Measurements from ENCODE around the gene TAF11L8.
"Not testable (repeated sequence)": the region's sequence is repeated elsewhere in the genome, so short reads cannot be mapped to it uniquely, and the experiment has no call there.

TAF11L8 gene

DNA sequence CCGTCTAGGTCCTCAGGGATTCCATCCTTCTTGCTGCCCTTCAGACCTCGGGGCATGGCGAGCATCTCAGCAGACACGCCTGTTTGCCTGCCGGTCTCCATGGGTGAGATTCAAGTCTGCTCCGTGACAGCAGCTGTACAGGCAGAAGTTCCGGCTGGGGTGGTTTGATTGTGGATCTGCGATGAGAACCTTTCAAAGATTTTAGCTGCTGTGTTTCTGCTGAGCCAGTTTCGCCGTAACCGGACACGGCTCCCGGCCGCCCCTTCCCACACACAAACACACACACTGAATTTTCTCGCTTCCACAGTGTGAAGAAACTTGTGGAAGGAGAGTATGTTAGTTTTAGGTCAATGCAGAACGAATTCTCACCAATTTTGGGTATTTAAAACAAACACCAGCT lies at the start of gene TAF11L8:
TAF11L8 (minus strand) TSS at position 101 of the 400 bp plus-strand sequence.
- DNase-seq: not testable (repeated sequence)

DNA sequence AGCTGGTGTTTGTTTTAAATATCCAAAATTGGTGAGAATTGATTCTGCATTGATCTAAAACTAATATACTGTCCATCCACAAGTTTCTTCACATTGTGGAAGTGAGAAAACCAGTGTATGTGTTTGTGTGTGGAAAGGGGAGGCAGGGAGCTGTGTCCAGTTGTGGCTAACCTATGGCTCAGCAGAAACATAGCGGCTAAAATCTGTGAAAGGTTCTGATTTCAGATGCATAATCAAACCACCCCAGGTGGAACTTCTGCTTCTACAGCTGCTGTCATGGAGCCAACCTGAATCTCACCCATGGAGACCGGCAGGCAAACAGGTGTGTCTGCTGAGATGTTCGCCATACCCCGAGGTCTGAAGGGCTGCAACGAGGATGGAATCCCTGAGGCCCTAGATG lies 43.4 kb upstream of the TAF11L8 start, which contains the start of gene TAF11L14:
TAF11L14 (plus strand) TSS at position 301 of the 400 bp plus-strand sequence.
- no peak for DNase-seq

DNA sequence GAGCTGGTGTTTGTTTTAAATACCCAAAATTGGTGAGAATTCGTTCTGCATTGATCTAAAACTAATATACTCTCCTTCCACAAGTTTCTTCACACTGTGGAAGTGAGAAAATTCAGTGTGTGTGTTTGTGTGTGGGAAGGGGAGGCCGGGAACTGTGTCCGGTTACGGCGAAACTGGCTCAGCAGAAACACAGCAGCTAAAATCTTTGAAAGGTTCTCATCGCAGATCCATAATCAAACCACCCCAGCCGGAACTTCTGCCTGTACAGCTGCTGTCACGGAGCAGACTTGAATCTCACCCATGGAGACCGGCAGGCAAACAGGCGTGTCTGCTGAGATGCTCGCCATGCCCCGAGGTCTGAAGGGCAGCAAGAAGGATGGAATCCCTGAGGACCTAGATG lies 41.0 kb upstream of the TAF11L8 start, which contains the start of gene TAF11L13:
TAF11L13 (plus strand) TSS at position 301 of the 400 bp plus-strand sequence.
- not testable (repeated sequence) for DNase-seq

DNA sequence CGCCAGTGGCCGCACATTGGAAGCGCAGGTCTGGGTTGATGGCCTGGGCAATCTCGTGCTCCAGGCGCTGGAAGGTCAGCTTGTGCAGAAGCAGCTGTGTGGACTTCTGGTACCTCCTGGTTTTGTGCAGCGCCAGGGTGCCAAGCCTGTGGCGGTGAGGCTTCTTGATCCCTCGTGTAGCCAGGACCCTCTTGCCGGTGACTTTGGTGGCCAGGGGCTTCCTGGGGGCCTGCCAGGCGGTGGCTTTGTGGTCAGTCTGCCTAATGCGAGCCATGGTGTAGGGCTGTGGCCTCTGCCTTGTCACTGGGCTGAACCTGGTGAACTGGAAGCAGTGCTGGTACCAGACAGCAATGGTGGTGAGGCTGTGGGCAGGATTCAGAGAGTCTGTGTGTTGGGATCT lies 34.9 kb upstream of the TAF11L8 start:
- no peak for DNase-seq

DNA sequence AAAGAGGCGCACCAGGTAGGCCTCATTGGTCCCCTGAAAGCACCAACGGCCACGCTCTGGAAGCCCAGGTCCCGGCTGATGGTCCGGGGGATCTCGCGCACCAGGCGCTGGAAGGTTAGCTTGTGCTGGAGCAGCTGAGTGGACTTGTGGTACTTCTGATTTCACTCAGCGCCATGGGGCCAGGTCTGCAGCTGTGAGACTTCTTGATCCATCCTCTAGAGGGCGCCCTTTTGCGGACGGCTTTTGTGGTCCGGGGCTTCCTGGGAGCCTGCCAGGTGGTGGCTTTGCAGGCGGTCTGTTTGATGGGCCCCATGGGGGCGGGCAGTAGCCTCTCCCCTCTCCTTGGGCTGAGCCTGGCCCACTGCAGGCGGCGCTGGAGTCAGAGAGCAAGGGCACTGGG lies 29.9 kb upstream of the TAF11L8 start:
- DNase-seq: no peak

DNA sequence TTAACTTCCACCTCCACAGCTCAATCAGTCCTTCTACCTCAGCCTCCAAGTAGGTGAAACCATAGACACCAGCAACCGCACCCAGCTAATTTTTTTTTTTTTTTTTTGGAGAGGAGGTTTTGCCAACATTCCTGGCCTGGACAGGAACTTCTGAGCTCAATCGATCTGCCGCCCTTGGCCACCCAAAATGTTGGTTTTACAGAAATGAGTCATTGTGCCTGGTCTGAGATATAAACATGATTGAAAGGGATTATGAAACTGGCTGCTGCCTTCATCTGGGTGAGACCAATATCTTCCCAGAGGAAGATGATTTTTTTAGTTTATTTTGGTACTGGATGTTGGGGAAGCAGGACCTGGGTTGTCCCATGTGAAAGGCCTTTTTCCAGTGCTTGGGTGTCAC lies 28.6 kb upstream of the TAF11L8 start:
- DNase-seq: no peak

DNA sequence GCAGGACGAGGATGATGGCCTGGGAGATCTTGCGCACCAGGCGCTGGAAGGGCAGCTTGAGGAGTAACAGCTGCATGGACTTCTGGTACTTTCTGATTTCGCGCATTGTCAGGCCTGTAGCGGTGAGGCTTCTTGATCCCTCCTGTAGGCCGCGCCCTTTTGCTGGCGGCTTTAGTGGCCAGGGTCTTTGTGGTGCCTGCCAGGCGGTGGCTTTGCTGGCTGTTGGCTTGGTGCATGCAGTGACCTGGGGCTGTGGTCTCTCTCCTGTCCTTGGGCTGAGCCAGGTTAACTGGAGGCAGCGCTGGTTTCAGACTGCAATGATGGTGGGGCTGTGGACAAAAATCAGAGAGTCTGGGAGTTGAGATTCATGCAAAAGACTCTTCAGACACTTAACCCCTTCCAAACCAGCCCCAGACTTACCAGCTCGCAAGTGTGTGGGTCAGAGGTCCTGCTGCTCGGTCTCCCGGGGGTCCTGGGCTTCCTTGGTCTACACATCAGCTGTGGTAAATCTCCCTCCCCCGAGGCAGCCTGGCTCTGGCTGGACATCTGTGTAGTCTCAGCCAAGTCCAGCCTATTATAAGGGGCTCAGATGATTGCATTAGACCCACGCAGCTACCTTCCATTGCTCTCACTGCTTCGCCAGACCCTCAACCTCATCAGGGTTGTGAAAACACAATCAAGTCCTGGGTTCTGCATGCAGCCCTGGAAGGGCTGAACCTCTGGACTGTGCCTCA lies 24.3 kb upstream of the TAF11L8 start:
- DNase-seq: no peak

DNA sequence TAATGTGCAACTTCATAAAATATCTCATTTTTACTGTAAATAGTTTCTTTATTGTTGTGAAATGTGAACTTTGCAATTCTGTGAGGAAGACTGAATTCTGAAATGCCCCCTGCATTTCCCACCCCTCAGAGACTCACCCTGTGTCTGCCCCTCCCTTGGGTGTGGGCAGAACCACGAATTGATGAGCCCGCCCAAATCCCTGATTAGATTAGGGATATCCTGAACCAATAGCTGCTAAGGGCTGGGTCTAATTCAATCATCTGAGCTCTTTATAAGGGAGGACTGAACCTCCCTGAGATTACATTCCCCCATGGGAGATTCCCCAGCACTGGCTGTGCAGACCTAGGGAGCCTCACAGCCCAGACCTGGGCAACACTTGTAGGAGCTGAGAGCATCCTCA lies 19.3 kb upstream of the TAF11L8 start, which contains the start of gene TAF11L12:
TAF11L12 (plus strand) TSS at position 301 of the 400 bp plus-strand sequence.
- DNase-seq: not testable (repeated sequence)

DNA sequence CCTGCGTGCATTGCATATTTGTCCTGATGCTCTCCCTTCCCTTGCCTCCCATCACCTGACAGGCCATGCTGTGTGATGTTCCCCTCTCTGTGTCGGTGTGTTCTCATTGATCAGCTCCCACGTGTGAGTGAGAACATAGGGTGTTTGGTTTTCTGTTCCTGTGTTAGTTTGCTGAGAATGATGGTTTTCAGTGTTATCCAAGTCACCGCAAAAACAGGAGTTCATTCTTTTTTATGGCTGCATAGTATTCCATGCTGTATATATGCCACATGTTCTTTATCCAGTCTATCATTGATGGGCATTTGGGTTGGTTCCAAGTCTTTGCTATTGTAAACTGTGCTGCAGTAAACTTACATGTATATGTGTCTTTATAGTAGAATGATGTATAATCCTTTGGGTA lies 16.7 kb upstream of the TAF11L8 start:
- not testable (repeated sequence) for DNase-seq

DNA sequence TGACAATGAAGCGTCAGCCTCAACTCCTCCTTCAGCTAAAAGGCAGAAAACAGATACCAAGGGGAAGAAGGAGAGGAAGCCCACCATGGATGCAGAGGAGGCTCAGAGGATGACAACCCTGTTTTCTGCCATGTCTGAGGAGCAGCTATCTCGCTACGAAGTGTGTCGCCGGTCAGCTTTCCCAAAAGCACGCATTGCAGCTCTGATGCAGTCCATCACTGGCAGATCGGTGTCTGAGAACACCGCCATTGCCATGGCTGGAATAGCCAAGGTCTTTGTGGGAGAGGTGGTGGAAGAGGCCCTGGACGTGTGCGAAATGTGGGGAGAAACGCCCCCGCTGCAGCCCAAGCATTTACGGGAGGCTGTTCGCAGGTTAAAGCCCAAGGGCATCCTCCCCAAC lies 14.2 kb upstream of the TAF11L8 start:
- no peak for DNase-seq

DNA sequence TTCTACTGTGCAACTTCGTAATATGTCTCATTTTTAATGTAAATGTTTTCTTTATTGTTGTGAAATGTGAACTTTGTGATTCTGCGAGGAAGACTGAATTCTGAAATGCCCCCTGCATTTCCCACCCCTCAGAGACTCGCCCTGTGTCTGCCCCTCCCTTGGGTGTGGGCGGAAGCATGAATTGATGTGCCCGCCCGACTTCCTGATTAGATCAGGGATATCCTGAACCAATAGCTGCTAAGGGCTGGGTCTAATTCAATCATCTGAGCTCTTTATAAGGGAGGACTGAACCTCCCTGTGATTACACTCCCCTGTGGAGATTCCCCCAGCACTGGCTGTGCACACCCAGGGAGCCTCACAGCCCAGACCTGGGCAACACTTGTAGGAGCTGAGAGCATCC lies 13.1 kb upstream of the TAF11L8 start, which contains the start of gene TAF11L11:
TAF11L11 (plus strand) TSS at position 304 of the 400 bp plus-strand sequence.
- not testable (repeated sequence) for DNase-seq

DNA sequence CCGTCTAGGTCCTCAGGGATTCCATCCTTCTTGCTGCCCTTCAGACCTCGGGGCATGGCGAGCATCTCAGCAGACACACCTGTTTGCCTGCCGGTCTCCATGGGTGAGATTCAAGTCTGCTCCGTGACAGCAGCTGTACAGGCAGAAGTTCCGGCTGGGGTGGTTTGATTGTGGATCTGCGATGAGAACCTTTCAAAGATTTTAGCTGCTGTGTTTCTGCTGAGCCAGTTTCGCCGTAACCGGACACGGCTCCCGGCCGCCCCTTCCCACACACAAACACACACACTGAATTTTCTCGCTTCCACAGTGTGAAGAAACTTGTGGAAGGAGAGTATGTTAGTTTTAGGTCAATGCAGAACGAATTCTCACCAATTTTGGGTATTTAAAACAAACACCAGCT lies 7.0 kb upstream of the TAF11L8 start, which contains the start of gene TAF11L10:
TAF11L10 (minus strand) TSS at position 101 of the 400 bp plus-strand sequence.
- not testable (repeated sequence) for DNase-seq

DNA sequence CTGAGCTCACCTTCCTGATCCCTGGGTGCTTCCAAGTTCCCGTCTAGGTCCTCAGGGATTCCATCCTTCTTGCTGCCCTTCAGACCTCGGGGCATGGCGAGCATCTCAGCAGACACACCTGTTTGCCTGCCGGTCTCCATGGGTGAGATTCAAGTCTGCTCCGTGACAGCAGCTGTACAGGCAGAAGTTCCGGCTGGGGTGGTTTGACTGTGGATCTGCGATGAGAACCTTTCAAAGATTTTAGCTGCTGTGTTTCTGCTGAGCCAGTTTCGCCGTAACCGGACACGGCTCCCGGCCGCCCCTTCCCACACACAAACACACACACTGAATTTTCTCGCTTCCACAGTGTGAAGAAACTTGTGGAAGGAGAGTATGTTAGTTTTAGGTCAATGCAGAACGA lies 3.5 kb upstream of the TAF11L8 start, which contains the start of gene TAF11L9:
TAF11L9 (minus strand) TSS at position 140 of the 400 bp plus-strand sequence.
- not testable (repeated sequence) for DNase-seq

DNA sequence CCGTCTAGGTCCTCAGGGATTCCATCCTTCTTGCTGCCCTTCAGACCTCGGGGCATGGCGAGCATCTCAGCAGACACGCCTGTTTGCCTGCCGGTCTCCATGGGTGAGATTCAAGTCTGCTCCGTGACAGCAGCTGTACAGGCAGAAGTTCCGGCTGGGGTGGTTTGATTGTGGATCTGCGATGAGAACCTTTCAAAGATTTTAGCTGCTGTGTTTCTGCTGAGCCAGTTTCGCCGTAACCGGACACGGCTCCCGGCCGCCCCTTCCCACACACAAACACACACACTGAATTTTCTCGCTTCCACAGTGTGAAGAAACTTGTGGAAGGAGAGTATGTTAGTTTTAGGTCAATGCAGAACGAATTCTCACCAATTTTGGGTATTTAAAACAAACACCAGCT lies 5.1 kb downstream of the TAF11L8 start, which contains the start of gene TAF11L7:
TAF11L7 (minus strand) TSS at position 101 of the 400 bp plus-strand sequence.
- DNase-seq: not testable (repeated sequence)
